ENCODE data around the gene PIGN. TPM values are rescaled to one million over a fixed set of nuclear protein-coding genes. Genes with fewer than 3 reads are reported as not detected.

The PIGN gene
- total RNA-seq, 4 donors from 2014 or later = 10.6 to 16.9 (median 12.4) TPM

DNA sequence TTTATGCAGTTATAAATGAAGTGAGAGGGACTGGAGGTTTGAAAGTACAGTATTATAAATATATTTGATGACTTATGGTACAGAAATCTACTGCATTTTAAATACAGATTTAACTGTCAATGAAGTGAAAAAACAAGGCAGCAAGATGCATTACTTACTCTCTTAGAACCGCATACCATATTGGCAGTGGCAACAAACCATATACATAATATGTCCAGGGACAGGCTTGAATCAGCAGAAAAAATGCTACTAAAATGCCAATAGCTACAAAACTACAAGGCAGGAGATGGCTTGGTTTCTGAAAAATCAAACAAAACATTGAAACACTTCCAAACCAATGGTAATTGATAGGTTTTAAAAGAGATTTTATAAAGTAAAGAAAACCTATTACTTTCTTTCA, 77.2 kb downstream of the PIGN start:
- TF ChIP-seq EP300 (IDR thresholded peaks at IDR 0.05) (no peak), POLR2AphosphoS5 (IDR thresholded peaks at IDR 0.05) (no peak), POLR2A (IDR thresholded peaks at IDR 0.05; ENCODE audit: low read depth) (no peak)
- TF ChIP-seq, protein P1, sequence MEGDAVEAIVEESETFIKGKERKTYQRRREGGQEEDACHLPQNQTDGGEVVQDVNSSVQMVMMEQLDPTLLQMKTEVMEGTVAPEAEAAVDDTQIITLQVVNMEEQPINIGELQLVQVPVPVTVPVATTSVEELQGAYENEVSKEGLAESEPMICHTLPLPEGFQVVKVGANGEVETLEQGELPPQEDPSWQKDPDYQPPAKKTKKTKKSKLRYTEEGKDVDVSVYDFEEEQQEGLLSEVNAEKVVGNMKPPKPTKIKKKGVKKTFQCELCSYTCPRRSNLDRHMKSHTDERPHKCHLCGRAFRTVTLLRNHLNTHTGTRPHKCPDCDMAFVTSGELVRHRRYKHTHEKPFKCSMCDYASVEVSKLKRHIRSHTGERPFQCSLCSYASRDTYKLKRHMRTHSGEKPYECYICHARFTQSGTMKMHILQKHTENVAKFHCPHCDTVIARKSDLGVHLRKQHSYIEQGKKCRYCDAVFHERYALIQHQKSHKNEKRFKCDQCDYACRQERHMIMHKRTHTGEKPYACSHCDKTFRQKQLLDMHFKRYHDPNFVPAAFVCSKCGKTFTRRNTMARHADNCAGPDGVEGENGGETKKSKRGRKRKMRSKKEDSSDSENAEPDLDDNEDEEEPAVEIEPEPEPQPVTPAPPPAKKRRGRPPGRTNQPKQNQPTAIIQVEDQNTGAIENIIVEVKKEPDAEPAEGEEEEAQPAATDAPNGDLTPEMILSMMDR (IDR thresholded peaks at IDR 0.05) = no peak
- no peak overlapping the region for H3K4me3 ChIP-seq
- no peaks in the 10 kb centered on the region for H3K9me3 ChIP-seq
- H3K27ac ChIP-seq (replicated peaks in 1 of 4) = no peak overlapping the region
- 79% methylated on average over 1 of the region's 1 CpG for WGBS
- intact Hi-C loops (cut with DNase I) = no loop called here
- H3K36me3 ChIP-seq = peaks cover 0 to 13% (median 4%) of the 10 kb centered on the region in 4 donors
- DNase-seq (ENCODE audit: extremely low spot score) = no peak
- no peaks in the 10 kb centered on the region for H3K4me1 ChIP-seq
- no peaks in the 10 kb centered on the region for H3K27me3 ChIP-seq

DNA sequence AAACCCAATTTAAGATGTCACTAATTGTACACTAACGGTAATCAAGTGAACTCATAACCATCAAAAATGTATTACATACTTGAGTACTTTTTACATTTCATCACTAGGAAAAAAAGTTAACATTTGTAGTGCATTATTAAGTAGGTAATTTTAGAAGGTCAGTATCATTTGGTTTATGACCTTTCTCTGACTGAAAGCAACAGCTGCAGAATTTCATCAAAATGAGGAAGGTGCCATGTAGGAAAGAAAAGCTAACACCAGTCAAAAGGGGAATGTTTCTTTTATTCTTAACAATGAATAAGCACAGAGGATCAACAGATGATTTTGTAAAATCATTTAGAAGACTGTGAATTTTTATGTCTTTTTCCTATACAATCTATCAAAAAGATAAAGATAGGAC, 79.0 kb downstream of the PIGN start:
- Histone ChIP-seq H3K36me3 (peaks cover 0 to 13% (median 4%) of the 10 kb centered on the region in 4 donors), H3K27me3 (no peaks in the 10 kb centered on the region), H3K4me1 (no peaks in the 10 kb centered on the region), H3K9me3 (no peaks in the 10 kb centered on the region), H3K27ac (replicated peaks in 1 of 4) (no peak overlapping the region), H3K4me3 (no peak overlapping the region)
- TF ChIP-seq, protein P1 (IDR thresholded peaks at IDR 0.05) = no peak
- TF ChIP-seq EP300 (IDR thresholded peaks at IDR 0.05) (no peak), POLR2A (IDR thresholded peaks at IDR 0.05; ENCODE audit: low read depth) (no peak), POLR2AphosphoS5 (IDR thresholded peaks at IDR 0.05) (no peak)
- DNase-seq (ENCODE audit: extremely low spot score) = no peak
- 90% methylated on average over 1 of the region's 1 CpG for WGBS
- intact Hi-C loops (cut with DNase I) = no loop called here

GRCh38 chr18:62106271-62106670, 80.6 kb downstream of the PIGN start:
- H3K9me3 ChIP-seq = no peaks in the 10 kb centered on the region
- intact Hi-C loops (cut with DNase I) = no loop called here
- H3K4me3 ChIP-seq = no peak overlapping the region
- no peak for DNase-seq (ENCODE audit: extremely low spot score)
- H3K4me1 ChIP-seq = no peaks in the 10 kb centered on the region
- TF ChIP-seq, protein P1 (IDR thresholded peaks at IDR 0.05) = no peak
- TF ChIP-seq EP300 (IDR thresholded peaks at IDR 0.05) (no peak), POLR2AphosphoS5 (IDR thresholded peaks at IDR 0.05) (no peak), POLR2A (IDR thresholded peaks at IDR 0.05; ENCODE audit: low read depth) (no peak)
- WGBS = 77% methylated on average over 2 of the region's 2 CpGs
- no peaks in the 10 kb centered on the region for H3K27me3 ChIP-seq
- H3K27ac ChIP-seq (replicated peaks in 1 of 4) = no peak overlapping the region
- H3K36me3 ChIP-seq = peaks cover 0 to 27% (median 10%) of the 10 kb centered on the region in 4 donors

DNA sequence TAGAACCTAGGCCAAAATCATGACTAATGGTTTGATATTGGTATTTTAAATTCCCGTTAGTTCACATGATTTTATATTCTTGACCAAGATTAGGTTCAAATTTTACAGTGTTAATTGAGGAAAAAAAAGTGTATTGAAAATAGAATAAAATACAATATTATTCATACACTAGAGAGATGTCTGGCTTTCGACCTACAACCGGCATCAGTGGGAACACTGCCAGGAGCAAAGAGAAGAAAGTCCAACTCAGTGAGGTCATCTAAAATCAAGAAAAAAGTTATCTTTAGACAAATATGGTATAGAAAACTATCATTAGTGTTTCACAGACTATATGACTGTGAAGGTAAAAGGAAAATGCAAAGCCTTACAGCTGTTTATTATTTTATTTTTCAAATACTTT, 81.5 kb downstream of the PIGN start:
- H3K36me3 ChIP-seq = peaks cover 0 to 34% (median 14%) of the 10 kb centered on the region in 4 donors
- H3K4me3 ChIP-seq = no peak overlapping the region
- WGBS = 63% methylated on average over 3 of the region's 3 CpGs
- intact Hi-C loops (cut with DNase I) = no loop called here
- no peak for DNase-seq (ENCODE audit: extremely low spot score)
- H3K9me3 ChIP-seq = no peaks in the 10 kb centered on the region
- no peaks in the 10 kb centered on the region for H3K4me1 ChIP-seq
- no peak overlapping the region for H3K27ac ChIP-seq (replicated peaks in 1 of 4)
- H3K27me3 ChIP-seq = no peaks in the 10 kb centered on the region
- TF ChIP-seq, protein P1 (IDR thresholded peaks at IDR 0.05) = no peak
- TF ChIP-seq POLR2AphosphoS5 (IDR thresholded peaks at IDR 0.05) = no peak
- TF ChIP-seq EP300 (IDR thresholded peaks at IDR 0.05) = no peak
- no peak for TF ChIP-seq POLR2A (IDR thresholded peaks at IDR 0.05; ENCODE audit: low read depth)

- no peak for DNase-seq (ENCODE audit: extremely low spot score)
- peaks cover 0 to 56% (median 23%) of the 10 kb centered on the region in 4 donors for H3K36me3 ChIP-seq
- H3K4me3 ChIP-seq = no peak overlapping the region
- H3K4me1 ChIP-seq = no peaks in the 10 kb centered on the region
- peaks cover 0 to 4% (median 0%) of the 10 kb centered on the region in 4 donors for H3K9me3 ChIP-seq
- H3K27me3 ChIP-seq = no peaks in the 10 kb centered on the region
- H3K27ac ChIP-seq (replicated peaks in 1 of 4) = no peak overlapping the region
- WGBS = 86% methylated on average over 1 of the region's 1 CpG
- intact Hi-C loops (cut with DNase I) = no loop called here
- TF ChIP-seq, protein P1 (IDR thresholded peaks at IDR 0.05) = no peak
- TF ChIP-seq POLR2A (IDR thresholded peaks at IDR 0.05; ENCODE audit: low read depth) (no peak), EP300 (IDR thresholded peaks at IDR 0.05) (no peak), POLR2AphosphoS5 (IDR thresholded peaks at IDR 0.05) (no peak)
These were observed 84.6 kb downstream of the PIGN start for GRCh38 chr18:62102221-62102620.

Measured in esophagus muscularis mucosa (tissue), 4 donors.